GM12878 (cell line): ENCODE measurements around the gene IGFALS. TPM values are rescaled to one million over a fixed set of nuclear protein-coding genes. Genes with fewer than 3 reads are reported as not detected.

ENCODE experiments used
- ATAC-seq: fragments of 200-7000 bp; cut with Tn5 transposase; 3 replicates; pipeline ENCODE4 v1.9.1; 2020; ENCODE audit warnings: mild to moderate bottlenecking, moderate library complexity
- BruUV-seq: library from RNA; stranded (reverse); fragments of 400-500 nt; replicated peaks from 2 replicates; lab custom pipeline; 2021; lab: Mats Ljungman, UMichigan
- CTCF ChIA-PET: fragments of 300-600 bp; sonication (Branson Sonifier 250); formaldehyde crosslinking; extraction: SDS; loops from one replicate; lab custom pipeline; 2021; ENCODE audit warnings: inconsistent platforms; lab: Yijun Ruan, JAX
- POLR2A ChIA-PET: fragments of 350-600 bp; formaldehyde crosslinking; extraction: SDS; loops from one replicate; lab custom pipeline; 2021; ENCODE audit warnings: inconsistent platforms; lab: Charles Lee
- RAD21 ChIA-PET: fragments of 300-600 bp; sonication (Branson Sonifier 250); formaldehyde crosslinking; loops from one replicate; lab custom pipeline; 2023; ENCODE audit warnings: antibody characterized with exemption; ENCODE audit not compliant: unreplicated experiment; lab: Charles Lee
- SMC1A ChIA-PET: fragments of 300-600 bp; sonication (Branson Sonifier 250); formaldehyde crosslinking; loops from one replicate; lab custom pipeline; 2023; ENCODE audit not compliant: unreplicated experiment, uncharacterized antibody; lab: Charles Lee
- DNase-seq: peaks from one replicate; pipeline ENCODE4 v3.0.0-alpha.2; 2011; ENCODE audit warnings: low read depth, low spot score
- FAIRE-seq: peaks from 3 replicates; lab custom pipeline; 2011; peaks lifted over from hg19 to GRCh38; lab: Jason Lieb, UNC
- H2AFZ ChIP-seq: 2 replicates; pipeline ENCODE4 v1.6.0; 2011; ENCODE audit warnings: low read depth, low read length, control low read depth; ENCODE audit not compliant: control insufficient read depth
- H3K27ac ChIP-seq: 2 replicates; pipeline ENCODE4 v1.5.1; 2011; ENCODE audit warnings: control low read depth; ENCODE audit not compliant: control insufficient read depth, insufficient read depth
- H3K27me3 ChIP-seq, 2 experiments: replicated peaks in 1 of 2; 2 replicates each; pipeline versions ENCODE4 v1.6.0 to v1.6.1; 2011; ENCODE audit warnings: low read length in 1 of 2; ENCODE audit not compliant: control insufficient read depth in 2 of 2, insufficient read depth in 2 of 2
- H3K36me3 ChIP-seq, 2 experiments: 2 replicates each; pipeline ENCODE4 v1.5.1; 2011; ENCODE audit warnings: low read length in 1 of 2; ENCODE audit not compliant: control insufficient read depth in 2 of 2, insufficient read depth in 2 of 2
- H3K4me1 ChIP-seq: 2 replicates; pipeline ENCODE4 v1.6.1; 2011; ENCODE audit warnings: mild to moderate bottlenecking, low read length, moderate library complexity, mixed read lengths; ENCODE audit not compliant: control insufficient read depth, insufficient read depth
- H3K4me2 ChIP-seq: 2 replicates; pipeline ENCODE4 v1.6.0; 2011; ENCODE audit warnings: control low read depth; ENCODE audit not compliant: control insufficient read depth, insufficient read depth
- H3K4me3 ChIP-seq: fragments of 200-600 bp; sonication (generic); 2 replicates; pipeline ENCODE4 v1.5.1; 2016
- H3K79me2 ChIP-seq: 2 replicates; pipeline ENCODE4 v1.6.0; 2011; ENCODE audit warnings: low read length; ENCODE audit not compliant: control insufficient read depth, insufficient read depth
- H3K9ac ChIP-seq: 2 replicates; pipeline ENCODE4 v1.8.0; 2011; ENCODE audit warnings: low read length, control low read depth, mixed read lengths; ENCODE audit not compliant: control insufficient read depth, insufficient read depth
- H3K9me3 ChIP-seq: replicated peaks from 3 replicates; pipeline ENCODE4 v1.5.1; 2011; ENCODE audit warnings: mild to moderate bottlenecking, low read length; ENCODE audit not compliant: control insufficient read depth, insufficient read depth
- H4K20me1 ChIP-seq: 2 replicates; pipeline ENCODE4 v1.6.0; 2011; ENCODE audit not compliant: control insufficient read depth, insufficient read depth
- ASH2L ChIP-seq: fragments of 300-600, 200-600 bp; sonication (generic); IDR thresholded peaks from 2 replicates; pipeline ENCODE4 v1.6.1; 2017; ENCODE audit warnings: low read depth, mild to moderate bottlenecking, borderline replicate concordance
- CBFB ChIP-seq: IDR thresholded peaks from 2 replicates; pipeline ENCODE4 v1.6.1; 2016; ENCODE audit warnings: antibody characterized with exemption, low read depth
- CHD1 ChIP-seq: IDR thresholded peaks from 2 replicates; pipeline ENCODE4 v1.6.1; 2012; ENCODE audit warnings: low read depth, low read length, improper control_type of control experiment
- GABPA ChIP-seq: IDR thresholded peaks from 2 replicates; pipeline ENCODE4 v1.6.1; 2014; ENCODE audit warnings: antibody characterized with exemption, low read depth, mild to moderate bottlenecking, inconsistent platforms
- MYB ChIP-seq: fragments of 150-350 bp; IDR thresholded peaks from 2 replicates; pipeline ENCODE4 v1.6.1; 2014; ENCODE audit warnings: mild to moderate bottlenecking, low read depth, low read length, borderline replicate concordance
- PAX8 ChIP-seq: fragments of 450-650 bp; IDR thresholded peaks from 2 replicates; pipeline ENCODE4 v1.6.1; 2017; ENCODE audit warnings: mild to moderate bottlenecking, moderate library complexity
- POLR2A ChIP-seq: IDR thresholded peaks from 2 replicates; pipeline ENCODE4 v1.6.1; 2011; ENCODE audit warnings: low read depth, mild to moderate bottlenecking, low read length
- POU2F2 ChIP-seq: IDR thresholded peaks from 3 replicates; pipeline ENCODE4 v1.6.1; 2011; ENCODE audit warnings: low read depth, mild to moderate bottlenecking, low read length, borderline replicate concordance
- RCOR1 ChIP-seq: conservative IDR thresholded peaks from 2 replicates; pipeline ENCODE4 v1.6.1; 2012; ENCODE audit warnings: low read depth, low read length, improper control_type of control experiment
- ZNF217 ChIP-seq: fragments of 450-650 bp; IDR thresholded peaks from 2 replicates; pipeline ENCODE4 v1.6.1; 2017; ENCODE audit warnings: antibody characterized with exemption, mild to moderate bottlenecking
- WGBS: methylation state at CpG from one replicate; pipeline ENCODE4 v1.1.6; 2016; ENCODE audit warnings: low lambda C conversion rate; ENCODE audit not compliant: insufficient replicate concordance, insufficient coverage; ENCODE audit errors: missing lambda C conversion rate; 5-methylcytosine and 5-hydroxymethylcytosine counted together
- in situ Hi-C: fragments of 300-500 bp; cut with MboI; formaldehyde crosslinking; loops from 9 replicates; pipeline ENCODE4 v1.14.3; 2018; ENCODE audit warnings: mixed read lengths
- intact Hi-C: fragments of 100-400 bp; cut with micrococcal nuclease; formaldehyde crosslinking; loops from one replicate; pipeline ENCODE4 v1.14.2; 2022; ENCODE audit not compliant: unreplicated experiment
- polyA plus RNA-seq, 11 experiments: library from polyadenylated mRNA; depleted of rRNA in 4 of 11; unstranded in 6 of 11; stranded (reverse) in 5 of 11; fragments of >200 nt; fragmentation: Nextera tagmentation in 4 of 11; fragmentation: Illumina TruSeq in 1 of 11; extraction: Ambion mirVana in 4 of 11; extraction: Trizol in 1 of 11; gene quantifications; 1 replicate in 1 of 11; 2 replicates in 10 of 11; pipeline versions ENCODE4 v1.2.1 to v1.2.3, GENCODE V29; 2011 to 2016; ENCODE audit warnings: inconsistent platforms in 2 of 11, missing spikeins in 2 of 11, low read depth in 1 of 11
- total RNA-seq, 4 experiments: library from RNA; depleted of rRNA in 3 of 4; stranded (reverse); fragments of >200 nt in 3 of 4; fragmentation: Illumina TruSeq in 1 of 4; extraction: Trizol in 1 of 4; gene quantifications; 2 replicates each; pipeline versions ENCODE4 v1.2.1 to v1.2.3, GENCODE V29; 2013 to 2021
- TF ChIP-seq, protein P1 (sequence below): fragments of 450-650 bp; IDR thresholded peaks from 2 replicates; pipeline ENCODE4 v1.6.1; 2017; ENCODE audit warnings: mild to moderate bottlenecking, low read depth, inconsistent platforms; ENCODE audit not compliant: poor library complexity, severe bottlenecking
- TF ChIP-seq, protein P2 (sequence below): fragments of 450-650 bp; IDR thresholded peaks from 2 replicates; pipeline ENCODE4 v1.6.1; 2017; ENCODE audit warnings: low read depth, mild to moderate bottlenecking, moderate library complexity
- TF ChIP-seq, protein P3 (sequence below): IDR thresholded peaks from 2 replicates; pipeline ENCODE4 v1.6.1; 2011; ENCODE audit warnings: borderline replicate concordance, low read depth, mild to moderate bottlenecking, moderate library complexity, mixed read lengths, low read length; ENCODE audit not compliant: insufficient read depth; ENCODE audit errors: extremely low read length

The IGFALS gene
- total and polyA plus RNA-seq, 10 of the 15 experiments (the other 5 are each of a cell fraction or from before 2014, with no cell fraction given), result 0.04 to 0.11 TPM; not detected in 8

DNA sequence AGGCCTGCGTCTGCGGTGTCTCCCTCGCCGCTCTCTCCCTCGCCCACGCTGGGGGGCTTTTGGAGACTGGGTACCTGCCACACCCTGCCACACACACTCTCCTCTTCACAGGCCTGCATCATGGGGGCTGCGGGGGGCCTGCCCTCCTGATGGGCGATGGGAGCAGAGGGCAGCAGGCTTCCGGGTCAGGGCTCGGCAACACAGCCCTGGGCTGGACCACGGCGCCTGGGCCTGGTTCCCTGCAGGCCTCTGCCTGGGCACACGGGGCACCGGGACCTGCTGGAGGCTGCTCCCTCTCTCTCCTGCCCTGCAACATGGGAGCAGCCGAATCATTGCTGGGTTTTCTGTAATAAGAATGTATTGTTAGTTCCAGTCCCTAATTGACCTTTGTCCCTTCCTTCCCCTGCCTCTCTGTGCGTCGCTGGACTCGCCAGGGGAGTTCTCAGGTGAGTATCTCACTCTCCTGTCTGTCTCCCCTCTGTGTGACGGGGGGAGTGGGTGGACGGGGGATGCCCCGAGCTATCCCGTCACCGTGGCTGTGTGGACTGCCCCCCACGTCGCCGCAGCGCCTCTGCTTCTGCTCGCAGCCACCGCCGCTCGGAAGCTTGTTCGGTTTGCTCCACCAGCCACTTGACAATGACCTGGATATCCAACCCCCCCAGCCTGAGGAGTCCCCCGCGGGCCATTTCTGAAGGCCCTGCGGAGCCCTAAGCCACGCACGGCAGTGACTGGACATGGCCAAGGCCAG lies 35.6 kb downstream of the IGFALS start:
- no peak overlapping the region for H3K4me3 ChIP-seq
- no peaks in the 10 kb centered on the region for H3K4me1 ChIP-seq
- no peaks in the 10 kb centered on the region for H4K20me1 ChIP-seq
- H3K79me2 ChIP-seq, result no peaks in the 10 kb centered on the region
- no peak for ATAC-seq
- ChIA-PET SMC1A (no interaction called here), RAD21 (no interaction called here), CTCF (no interaction called here)
- no peak overlapping the region for H3K4me2 ChIP-seq
- H3K9ac ChIP-seq, result no peak overlapping the region
- no peaks in the 10 kb centered on the region for H3K27me3 ChIP-seq
- H3K36me3 ChIP-seq, result peaks cover 0 to 6% of the 10 kb centered on the region in 2 experiments; a peak in 3 of 4 replicates
- FAIRE-seq, result no peak
- in situ Hi-C loops, result no loop called here
- no peaks in the 10 kb centered on the region for H3K9me3 ChIP-seq
- 93% methylated on average over 37 of the region's 37 CpGs for whole genome bisulfite sequencing
- DNase-seq, result no peak
- intact Hi-C loops, result no loop called here
- no peak overlapping the region for H3K27ac ChIP-seq
- no peak overlapping the region for H2AFZ ChIP-seq
- TF ChIP-seq GABPA (no peak), POLR2A (peak; percentile 35; the same call in 1 of the 2 replicates)
- TF ChIP-seq, protein P1, sequence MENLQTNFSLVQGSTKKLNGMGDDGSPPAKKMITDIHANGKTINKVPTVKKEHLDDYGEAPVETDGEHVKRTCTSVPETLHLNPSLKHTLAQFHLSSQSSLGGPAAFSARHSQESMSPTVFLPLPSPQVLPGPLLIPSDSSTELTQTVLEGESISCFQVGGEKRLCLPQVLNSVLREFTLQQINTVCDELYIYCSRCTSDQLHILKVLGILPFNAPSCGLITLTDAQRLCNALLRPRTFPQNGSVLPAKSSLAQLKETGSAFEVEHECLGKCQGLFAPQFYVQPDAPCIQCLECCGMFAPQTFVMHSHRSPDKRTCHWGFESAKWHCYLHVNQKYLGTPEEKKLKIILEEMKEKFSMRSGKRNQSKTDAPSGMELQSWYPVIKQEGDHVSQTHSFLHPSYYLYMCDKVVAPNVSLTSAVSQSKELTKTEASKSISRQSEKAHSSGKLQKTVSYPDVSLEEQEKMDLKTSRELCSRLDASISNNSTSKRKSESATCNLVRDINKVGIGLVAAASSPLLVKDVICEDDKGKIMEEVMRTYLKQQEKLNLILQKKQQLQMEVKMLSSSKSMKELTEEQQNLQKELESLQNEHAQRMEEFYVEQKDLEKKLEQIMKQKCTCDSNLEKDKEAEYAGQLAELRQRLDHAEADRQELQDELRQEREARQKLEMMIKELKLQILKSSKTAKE, result no peak
- TF ChIP-seq, all 136 proteins: peak for 1
- POLR2A ChIA-PET, result no interaction called here
- no TSS peak for BruUV-seq

GRCh38 chr16:1754204-1754603 lies 39.3 kb downstream of the IGFALS start:
- H3K9ac ChIP-seq, result no peak overlapping the region
- 95% methylated on average over 12 of the region's 12 CpGs for WGBS
- no peak for TF ChIP-seq ASH2L
- TF ChIP-seq, protein P2, sequence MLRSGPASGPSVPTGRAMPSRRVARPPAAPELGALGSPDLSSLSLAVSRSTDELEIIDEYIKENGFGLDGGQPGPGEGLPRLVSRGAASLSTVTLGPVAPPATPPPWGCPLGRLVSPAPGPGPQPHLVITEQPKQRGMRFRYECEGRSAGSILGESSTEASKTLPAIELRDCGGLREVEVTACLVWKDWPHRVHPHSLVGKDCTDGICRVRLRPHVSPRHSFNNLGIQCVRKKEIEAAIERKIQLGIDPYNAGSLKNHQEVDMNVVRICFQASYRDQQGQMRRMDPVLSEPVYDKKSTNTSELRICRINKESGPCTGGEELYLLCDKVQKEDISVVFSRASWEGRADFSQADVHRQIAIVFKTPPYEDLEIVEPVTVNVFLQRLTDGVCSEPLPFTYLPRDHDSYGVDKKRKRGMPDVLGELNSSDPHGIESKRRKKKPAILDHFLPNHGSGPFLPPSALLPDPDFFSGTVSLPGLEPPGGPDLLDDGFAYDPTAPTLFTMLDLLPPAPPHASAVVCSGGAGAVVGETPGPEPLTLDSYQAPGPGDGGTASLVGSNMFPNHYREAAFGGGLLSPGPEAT, result no peak
- TF ChIP-seq POU2F2, result no peak
- TF ChIP-seq ZNF217, result no peak
- no peak for TF ChIP-seq CBFB
- TF ChIP-seq MYB, result no peak
- no peak for TF ChIP-seq PAX8
- no peak for TF ChIP-seq CHD1
- TF ChIP-seq, protein P3, sequence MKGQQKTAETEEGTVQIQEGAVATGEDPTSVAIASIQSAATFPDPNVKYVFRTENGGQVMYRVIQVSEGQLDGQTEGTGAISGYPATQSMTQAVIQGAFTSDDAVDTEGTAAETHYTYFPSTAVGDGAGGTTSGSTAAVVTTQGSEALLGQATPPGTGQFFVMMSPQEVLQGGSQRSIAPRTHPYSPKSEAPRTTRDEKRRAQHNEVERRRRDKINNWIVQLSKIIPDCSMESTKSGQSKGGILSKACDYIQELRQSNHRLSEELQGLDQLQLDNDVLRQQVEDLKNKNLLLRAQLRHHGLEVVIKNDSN, result no peak
- TF ChIP-seq RCOR1, result no peak

More at GRCh38 chr16:1754204-1754603, 39.3 kb downstream of the IGFALS start:
- DNase-seq, result no peak
- no peaks in the 10 kb centered on the region for H3K27me3 ChIP-seq
- ChIA-PET POLR2A (interaction anchor here (0.7 kb wide), 1 partner anchor 443 kb away, joined by 3 read pairs; no protein-coding TSS in a partner anchor), SMC1A (interaction anchor here (1.1 kb wide), 1 partner anchor 31 kb away, joined by 3 read pairs; no protein-coding TSS in a partner anchor), RAD21 (no interaction called here), CTCF (interaction anchor here (0.6 kb wide), 1 partner anchor 387 kb away, joined by 3 read pairs; no protein-coding TSS in a partner anchor)
- no peak for FAIRE-seq
- H3K27ac ChIP-seq, result no peak overlapping the region
- peaks cover 5 to 8% of the 10 kb centered on the region in 2 experiments for H3K36me3 ChIP-seq
- no peaks in the 10 kb centered on the region for H3K79me2 ChIP-seq
- in situ Hi-C loops (no loop called here), intact Hi-C loops (no loop called here)
- no peaks in the 10 kb centered on the region for H3K4me1 ChIP-seq
- H3K9me3 ChIP-seq, result no peaks in the 10 kb centered on the region
- no peak for ATAC-seq
- H3K4me3 ChIP-seq, result no peak overlapping the region
- H3K4me2 ChIP-seq, result no peak overlapping the region
- no peak overlapping the region for H2AFZ ChIP-seq
- no TSS peak for BruUV-seq
- H4K20me1 ChIP-seq, result no peaks in the 10 kb centered on the region
